ENCODE results near the gene DLG2. TPM values are rescaled to one million over a fixed set of nuclear protein-coding genes. Genes with fewer than 3 reads are reported as not detected.

Gene DLG2
- total and polyA plus RNA-seq, 7 donors: 0.23 to 5.3 (median 3.4) TPM

DNA sequence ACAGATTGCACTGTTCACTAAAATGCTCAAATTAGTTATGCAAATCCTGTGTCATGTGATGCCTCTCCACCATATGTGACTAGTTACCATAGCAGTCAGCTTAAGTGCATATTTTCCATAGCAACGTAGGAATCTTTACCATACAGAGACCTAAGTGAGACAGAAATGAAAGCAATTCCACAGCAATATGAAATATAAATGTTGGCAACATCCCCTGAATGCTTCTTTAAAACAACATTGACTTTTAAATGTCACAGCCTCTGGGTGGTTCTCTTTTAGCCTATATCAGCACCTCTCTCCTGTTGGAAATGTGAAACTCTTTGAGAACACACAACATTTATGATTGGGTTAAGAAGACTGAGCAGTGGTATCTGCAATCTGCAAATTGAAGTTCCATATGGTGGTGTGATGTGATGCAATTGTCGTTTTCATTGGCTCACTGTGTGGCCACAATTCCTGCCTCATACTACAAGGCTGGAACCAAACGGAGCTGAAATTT is 814.6 kb downstream of the DLG2 start:
- TF ChIP-seq, protein P1, sequence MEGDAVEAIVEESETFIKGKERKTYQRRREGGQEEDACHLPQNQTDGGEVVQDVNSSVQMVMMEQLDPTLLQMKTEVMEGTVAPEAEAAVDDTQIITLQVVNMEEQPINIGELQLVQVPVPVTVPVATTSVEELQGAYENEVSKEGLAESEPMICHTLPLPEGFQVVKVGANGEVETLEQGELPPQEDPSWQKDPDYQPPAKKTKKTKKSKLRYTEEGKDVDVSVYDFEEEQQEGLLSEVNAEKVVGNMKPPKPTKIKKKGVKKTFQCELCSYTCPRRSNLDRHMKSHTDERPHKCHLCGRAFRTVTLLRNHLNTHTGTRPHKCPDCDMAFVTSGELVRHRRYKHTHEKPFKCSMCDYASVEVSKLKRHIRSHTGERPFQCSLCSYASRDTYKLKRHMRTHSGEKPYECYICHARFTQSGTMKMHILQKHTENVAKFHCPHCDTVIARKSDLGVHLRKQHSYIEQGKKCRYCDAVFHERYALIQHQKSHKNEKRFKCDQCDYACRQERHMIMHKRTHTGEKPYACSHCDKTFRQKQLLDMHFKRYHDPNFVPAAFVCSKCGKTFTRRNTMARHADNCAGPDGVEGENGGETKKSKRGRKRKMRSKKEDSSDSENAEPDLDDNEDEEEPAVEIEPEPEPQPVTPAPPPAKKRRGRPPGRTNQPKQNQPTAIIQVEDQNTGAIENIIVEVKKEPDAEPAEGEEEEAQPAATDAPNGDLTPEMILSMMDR (IDR thresholded peaks at IDR 0.05): no peak
- H3K36me3 ChIP-seq (ENCODE audit: insufficient read depth in 1 of 2, low read depth in 1 of 2): no peaks in the 10 kb centered on the region
- no peaks in the 10 kb centered on the region for H3K9me3 ChIP-seq
- H3K4me3 ChIP-seq: no peak overlapping the region
- no peak overlapping the region for H3K27ac ChIP-seq
- intact Hi-C loops (cut with DNase I): no loop called here
- DNase-seq (no peak), ATAC-seq (no peak)
- H3K4me1 ChIP-seq: no peaks in the 10 kb centered on the region
- WGBS, 3 donors: 43 to 53% (median 50%) methylated on average over 3 of the region's 3 CpGs
- no peaks in the 10 kb centered on the region for H3K27me3 ChIP-seq (ENCODE audit: insufficient read depth in 3 of 3, low read length in 2 of 3)

DNA sequence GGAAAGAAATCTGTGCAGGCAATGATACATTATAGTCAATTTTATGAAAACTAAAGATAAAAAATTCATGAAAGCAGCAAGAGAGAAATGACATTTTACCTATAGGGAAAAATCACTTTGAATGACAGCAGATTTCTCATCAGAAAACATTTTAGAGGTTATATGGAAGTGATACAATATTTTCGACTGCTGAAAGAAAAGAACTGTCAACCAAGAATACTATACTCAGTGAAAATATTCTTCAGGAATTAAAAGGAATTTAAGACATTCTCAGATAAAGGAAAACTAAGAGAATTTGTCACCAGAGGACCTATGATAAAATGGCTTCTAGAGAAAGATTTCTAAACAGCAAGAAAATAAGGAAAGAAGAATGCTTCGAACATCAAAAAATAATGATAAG is 820.8 kb downstream of the DLG2 start:
- intact Hi-C loops (cut with DNase I): no loop called here
- DNase-seq: no peak
- 91 to 96% (median 94%) methylated on average over 2 of the region's 2 CpGs for WGBS, 3 donors
- no peak overlapping the region for H3K27ac ChIP-seq
- no peaks in the 10 kb centered on the region for H3K36me3 ChIP-seq (ENCODE audit: insufficient read depth in 1 of 2, low read depth in 1 of 2)
- TF ChIP-seq, protein P1 (IDR thresholded peaks at IDR 0.05): no peak
- H3K27me3 ChIP-seq (ENCODE audit: insufficient read depth in 3 of 3, low read length in 2 of 3): no peaks in the 10 kb centered on the region
- H3K4me1 ChIP-seq: no peaks in the 10 kb centered on the region
- no peak overlapping the region for H3K4me3 ChIP-seq
- H3K9me3 ChIP-seq: peaks cover 12% of the 10 kb centered on the region
- no peak for ATAC-seq

- WGBS, 3 donors: 38 to 45% (median 44%) methylated on average over 1 of the region's 1 CpG
- Histone ChIP-seq H3K27ac (no peak overlapping the region), H3K4me3 (no peak overlapping the region), H3K27me3 (ENCODE audit: insufficient read depth in 3 of 3, low read length in 2 of 3) (no peaks in the 10 kb centered on the region), H3K4me1 (no peaks in the 10 kb centered on the region), H3K36me3 (ENCODE audit: insufficient read depth in 1 of 2, low read depth in 1 of 2) (no peaks in the 10 kb centered on the region), H3K9me3 (peaks cover 12% of the 10 kb centered on the region)
- ATAC-seq (no peak), DNase-seq (no peak)
- TF ChIP-seq, protein P1 (IDR thresholded peaks at IDR 0.05): no peak
- intact Hi-C loops (cut with DNase I): no loop called here
Observed at GRCh38 chr11:84804041-84804440, 823.1 kb downstream of the DLG2 start.

DNA sequence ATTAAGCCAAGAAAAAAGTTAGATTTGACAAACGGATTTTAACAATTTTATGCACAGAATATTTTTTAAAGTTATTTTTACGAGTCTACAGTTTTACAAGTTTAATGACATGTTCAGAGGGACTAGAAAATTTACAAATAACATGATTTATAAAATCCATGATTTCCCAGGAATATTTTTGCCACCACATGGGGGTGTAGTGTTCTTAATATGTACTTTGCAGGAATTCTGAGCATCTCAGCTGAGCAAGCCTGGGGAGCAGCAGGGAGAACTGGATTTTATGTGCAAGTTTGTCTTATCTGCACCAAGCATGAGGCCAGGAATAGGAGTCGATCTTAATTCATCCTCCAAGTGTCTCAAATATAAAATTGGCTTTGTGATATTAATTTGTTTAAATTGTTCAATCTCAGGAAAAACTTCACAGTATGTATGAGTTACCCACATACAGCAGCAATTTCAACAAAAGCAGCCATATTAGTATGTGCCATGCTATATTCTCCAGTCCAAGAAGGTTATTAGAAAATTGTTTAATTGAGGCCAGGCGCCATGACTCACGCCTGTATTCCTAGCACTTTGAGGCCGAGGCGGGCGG is 826.3 kb downstream of the DLG2 start:
- TF ChIP-seq, protein P1 (IDR thresholded peaks at IDR 0.05): no peak
- intact Hi-C loops (cut with DNase I): no loop called here
- no peak overlapping the region for H3K27ac ChIP-seq
- DNase-seq: no peak
- 76 to 79% (median 76%) methylated on average over 8 of the region's 8 CpGs for WGBS, 3 donors
- H3K27me3 ChIP-seq (ENCODE audit: insufficient read depth in 3 of 3, low read length in 2 of 3): no peaks in the 10 kb centered on the region
- H3K36me3 ChIP-seq (ENCODE audit: insufficient read depth in 1 of 2, low read depth in 1 of 2): no peaks in the 10 kb centered on the region
- peaks cover 4% of the 10 kb centered on the region for H3K9me3 ChIP-seq
- H3K4me1 ChIP-seq: no peaks in the 10 kb centered on the region
- no peak for ATAC-seq
- no peak overlapping the region for H3K4me3 ChIP-seq

DNA sequence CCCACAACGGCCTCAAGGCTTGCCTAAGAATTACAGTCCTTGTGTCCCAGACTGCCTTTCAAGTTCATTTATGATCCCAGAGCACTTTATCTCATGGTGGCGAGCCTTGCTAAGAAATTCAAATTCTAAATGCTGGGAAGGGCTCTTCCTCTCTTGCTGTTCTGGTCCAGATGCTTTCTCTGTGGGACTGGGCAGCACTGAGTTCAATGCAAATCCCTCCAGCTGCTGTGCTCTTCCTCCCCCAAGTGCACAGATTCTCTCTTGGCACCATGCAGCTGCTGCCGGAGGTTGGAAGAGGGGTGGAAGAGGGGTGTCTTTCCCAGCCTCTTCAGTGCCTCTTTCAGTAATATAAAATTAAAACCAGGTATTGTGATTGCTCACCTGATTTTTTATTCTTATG is 828.0 kb downstream of the DLG2 start:
- Histone ChIP-seq H3K9me3 (no peaks in the 10 kb centered on the region), H3K4me3 (no peak overlapping the region), H3K27ac (no peak overlapping the region), H3K27me3 (ENCODE audit: insufficient read depth in 3 of 3, low read length in 2 of 3) (no peaks in the 10 kb centered on the region), H3K36me3 (ENCODE audit: insufficient read depth in 1 of 2, low read depth in 1 of 2) (no peaks in the 10 kb centered on the region), H3K4me1 (no peaks in the 10 kb centered on the region)
- no peak for ATAC-seq
- TF ChIP-seq, protein P1 (IDR thresholded peaks at IDR 0.05): no peak
- intact Hi-C loops (cut with DNase I): no loop called here
- no peak for DNase-seq
- WGBS, 3 donors: 38 to 50% (median 43%) methylated on average over 3 of the region's 3 CpGs
